ENCODE results near the gene ABLIM3. TPM values are rescaled to one million over a fixed set of nuclear protein-coding genes. Genes with fewer than 3 reads are reported as not detected.
"Not testable (repeated sequence)": the region's sequence is repeated elsewhere in the genome, so short reads cannot be mapped to it uniquely, and the experiment has no call there.

The ABLIM3 gene
- total RNA-seq, 2 donors from 2014 or later, result 0.14 to 0.19 TPM

DNA sequence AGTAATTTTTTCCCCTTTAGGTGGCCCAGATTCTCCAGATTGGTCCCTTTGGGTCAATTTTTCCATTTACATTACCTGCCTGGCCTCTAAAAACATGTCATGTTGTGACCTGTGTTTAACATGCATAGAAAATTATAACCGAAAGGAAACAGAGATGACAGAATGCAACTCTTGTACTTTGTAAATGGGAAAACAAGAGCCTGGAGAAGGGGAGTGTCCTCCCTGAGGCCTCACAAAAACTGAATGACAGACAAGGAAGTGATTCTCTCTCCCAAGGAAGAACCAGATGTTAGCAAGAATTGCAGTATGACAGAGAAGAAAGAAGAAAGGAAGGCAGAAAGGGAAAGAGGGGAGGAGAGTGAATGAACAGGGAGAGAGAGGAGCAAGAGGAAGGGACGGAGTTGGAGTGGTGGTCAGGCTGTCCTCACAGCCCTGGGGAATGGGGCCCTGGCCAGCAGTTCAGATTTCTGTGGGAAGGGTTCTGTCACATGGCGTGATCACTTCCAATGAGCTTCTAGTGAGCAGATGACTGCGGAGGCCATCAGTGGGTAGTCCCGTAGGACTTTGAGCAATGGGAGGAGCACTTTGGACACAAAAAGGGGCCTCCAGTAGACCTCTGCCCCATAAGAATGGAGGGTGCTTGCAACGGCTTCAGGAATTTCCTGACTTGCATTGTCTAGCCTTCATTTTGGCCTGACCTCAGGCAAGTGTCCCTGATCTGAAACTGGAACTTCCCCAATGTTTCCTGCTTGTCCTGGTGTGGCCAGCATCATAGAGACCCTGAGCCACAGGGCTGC, 31.6 kb downstream of the ABLIM3 start:
- H3K4me1 Mint-ChIP-seq (ENCODE audit: low read depth), result peaks cover 7% of the 10 kb centered on the region
- DNase-seq, result no peak
- no peak overlapping the region for H3K27ac Mint-ChIP-seq
- peak in 1 of 2 donors; percentile 26 for ATAC-seq (replicated peaks in 1 of 2)
- H3K36me3 Mint-ChIP-seq (ENCODE audit: insufficient read depth in 2 of 2), result no peaks in the 10 kb centered on the region
- H3K9me3 Mint-ChIP-seq, result no peaks in the 10 kb centered on the region
- H3K27me3 Mint-ChIP-seq (ENCODE audit: low read depth), result peaks cover 5% of the 10 kb centered on the region
- no peak overlapping the region for H3K4me3 Mint-ChIP-seq

DNA sequence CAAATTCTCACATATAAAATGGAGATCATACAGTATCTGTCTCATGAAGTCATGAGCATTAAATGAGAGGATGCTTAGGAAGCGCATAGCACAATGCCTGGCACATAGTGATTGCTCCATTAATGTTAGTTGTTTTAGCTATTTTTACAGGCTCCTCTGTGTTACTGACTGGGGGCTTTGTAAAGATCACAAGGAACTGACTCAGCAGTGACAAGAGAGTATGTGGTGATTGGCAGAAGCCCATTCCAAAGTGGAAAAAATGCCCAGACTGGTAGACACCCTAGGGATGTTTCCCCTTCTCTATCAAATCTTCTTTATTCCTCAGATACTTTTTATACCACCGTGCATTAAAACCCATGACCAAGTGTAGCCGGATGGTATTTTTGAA, 33.5 kb downstream of the ABLIM3 start:
- H3K4me3 Mint-ChIP-seq, result no peak overlapping the region
- H3K4me1 Mint-ChIP-seq (ENCODE audit: low read depth), result peaks cover 7% of the 10 kb centered on the region
- peaks cover 14% of the 10 kb centered on the region for H3K27me3 Mint-ChIP-seq (ENCODE audit: low read depth)
- DNase-seq (no peak), ATAC-seq (replicated peaks in 1 of 2) (no peak)
- no peak overlapping the region for H3K27ac Mint-ChIP-seq
- no peaks in the 10 kb centered on the region for H3K36me3 Mint-ChIP-seq (ENCODE audit: insufficient read depth in 2 of 2)
- no peaks in the 10 kb centered on the region for H3K9me3 Mint-ChIP-seq

DNA sequence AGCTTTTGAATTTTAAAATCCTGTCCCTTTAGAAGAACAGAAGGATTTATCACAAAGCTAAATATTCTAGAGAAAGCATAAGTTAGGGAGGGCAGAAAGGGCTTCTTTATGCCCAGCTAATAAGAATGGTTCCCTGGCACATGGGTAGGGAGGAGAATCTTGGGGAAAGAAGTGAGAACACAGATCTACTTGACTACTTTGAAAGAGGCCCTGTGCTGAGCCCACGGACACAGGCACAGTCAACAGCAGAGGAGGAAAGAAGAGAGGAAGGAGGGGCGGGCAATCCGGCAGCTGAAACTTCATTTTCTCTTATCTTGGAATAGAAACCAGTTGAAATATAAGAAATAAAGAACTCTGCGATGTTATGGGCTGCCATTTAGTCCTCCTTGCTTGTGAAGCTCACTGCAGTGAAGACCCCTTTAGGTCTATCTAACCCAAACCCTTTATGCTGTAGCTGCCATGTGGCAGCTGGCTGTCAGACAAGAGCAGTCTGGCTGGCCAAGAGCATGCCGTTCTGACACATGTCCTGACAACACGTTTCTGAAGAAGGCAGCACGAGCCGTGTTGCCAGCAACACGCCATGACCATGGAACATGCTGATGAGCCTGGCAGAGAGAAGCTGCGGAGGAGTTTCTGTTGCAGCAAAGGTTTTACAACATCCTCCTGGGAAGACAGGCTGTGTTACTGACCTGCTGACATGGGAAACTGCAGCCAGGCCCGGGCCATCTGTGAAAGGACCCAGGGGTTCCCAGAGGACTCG, 34.2 kb downstream of the ABLIM3 start:
- peaks cover 7% of the 10 kb centered on the region for H3K4me1 Mint-ChIP-seq (ENCODE audit: low read depth)
- H3K4me3 Mint-ChIP-seq, result no peak overlapping the region
- no peak for ATAC-seq (replicated peaks in 1 of 2)
- H3K9me3 Mint-ChIP-seq, result no peaks in the 10 kb centered on the region
- H3K27me3 Mint-ChIP-seq (ENCODE audit: low read depth), result peaks cover 15% of the 10 kb centered on the region
- H3K36me3 Mint-ChIP-seq (ENCODE audit: insufficient read depth in 2 of 2), result no peaks in the 10 kb centered on the region
- DNase-seq, result no peak
- no peak overlapping the region for H3K27ac Mint-ChIP-seq

DNA sequence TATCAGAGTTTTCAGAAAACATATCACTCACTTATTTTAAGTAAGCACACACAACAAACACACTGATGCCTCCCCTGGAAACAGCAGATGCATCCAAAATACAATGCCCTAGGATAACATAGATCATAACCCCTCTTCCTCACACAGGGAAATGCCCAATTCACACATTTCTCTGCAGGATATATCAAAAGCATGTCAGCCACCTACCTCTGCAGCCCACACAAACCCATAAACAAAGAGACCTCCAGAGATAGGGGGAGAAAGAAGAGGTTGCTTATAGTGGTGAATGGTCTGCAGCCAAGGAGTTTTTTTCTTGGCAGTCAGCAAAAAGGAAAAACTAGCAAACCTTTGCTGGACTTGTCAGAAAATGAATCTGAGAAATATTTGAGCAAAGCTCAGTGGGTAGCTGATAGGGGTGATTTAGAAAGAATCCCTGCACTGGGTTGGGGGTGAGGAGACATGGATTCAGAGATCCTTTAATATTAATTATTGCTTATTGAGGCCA, 36.1 kb downstream of the ABLIM3 start:
- no peaks in the 10 kb centered on the region for H3K9me3 Mint-ChIP-seq
- H3K4me3 Mint-ChIP-seq, result no peak overlapping the region
- peaks cover 19% of the 10 kb centered on the region for H3K27me3 Mint-ChIP-seq (ENCODE audit: low read depth)
- no peak for ATAC-seq (replicated peaks in 1 of 2)
- no peak overlapping the region for H3K27ac Mint-ChIP-seq
- no peaks in the 10 kb centered on the region for H3K36me3 Mint-ChIP-seq (ENCODE audit: insufficient read depth in 2 of 2)
- H3K4me1 Mint-ChIP-seq (ENCODE audit: low read depth), result peaks cover 6% of the 10 kb centered on the region
- DNase-seq, result no peak

DNA sequence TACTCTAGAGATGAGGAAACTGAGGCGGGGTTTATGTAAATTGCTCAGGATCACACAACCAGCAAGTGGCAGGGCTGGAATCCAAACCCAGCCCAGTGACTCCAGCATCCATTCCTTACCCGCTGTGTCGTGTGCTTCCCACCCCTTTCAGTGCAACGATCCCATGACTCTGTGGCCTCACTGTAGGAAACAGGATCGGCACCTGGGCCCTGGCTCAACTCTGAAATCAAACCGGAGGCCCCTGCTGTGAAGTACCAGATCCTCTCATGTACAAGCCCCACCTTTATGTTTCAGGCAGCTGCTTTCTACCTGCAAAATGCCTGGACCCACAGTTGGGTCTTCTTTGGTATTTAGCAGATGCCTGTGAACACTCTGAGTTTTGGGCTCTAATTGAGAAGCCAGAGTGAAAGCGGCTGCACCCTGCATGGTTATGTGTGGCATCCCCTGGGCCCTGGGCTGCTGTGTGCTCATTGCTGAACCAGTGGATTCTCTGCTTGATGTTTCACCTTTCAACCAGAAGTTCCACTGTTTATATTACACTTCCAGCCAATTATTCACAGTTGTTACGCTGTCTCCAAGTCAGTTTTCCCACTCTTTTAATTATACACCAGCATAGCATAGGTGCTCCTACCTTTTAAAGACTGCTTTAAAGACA, 36.7 kb downstream of the ABLIM3 start:
- peaks cover 19% of the 10 kb centered on the region for H3K27me3 Mint-ChIP-seq (ENCODE audit: low read depth)
- H3K36me3 Mint-ChIP-seq (ENCODE audit: insufficient read depth in 2 of 2), result no peaks in the 10 kb centered on the region
- no peak overlapping the region for H3K4me3 Mint-ChIP-seq
- H3K4me1 Mint-ChIP-seq (ENCODE audit: low read depth), result no peaks in the 10 kb centered on the region
- ATAC-seq (replicated peaks in 1 of 2) (no peak), DNase-seq (no peak)
- no peak overlapping the region for H3K27ac Mint-ChIP-seq
- H3K9me3 Mint-ChIP-seq, result no peaks in the 10 kb centered on the region

DNA sequence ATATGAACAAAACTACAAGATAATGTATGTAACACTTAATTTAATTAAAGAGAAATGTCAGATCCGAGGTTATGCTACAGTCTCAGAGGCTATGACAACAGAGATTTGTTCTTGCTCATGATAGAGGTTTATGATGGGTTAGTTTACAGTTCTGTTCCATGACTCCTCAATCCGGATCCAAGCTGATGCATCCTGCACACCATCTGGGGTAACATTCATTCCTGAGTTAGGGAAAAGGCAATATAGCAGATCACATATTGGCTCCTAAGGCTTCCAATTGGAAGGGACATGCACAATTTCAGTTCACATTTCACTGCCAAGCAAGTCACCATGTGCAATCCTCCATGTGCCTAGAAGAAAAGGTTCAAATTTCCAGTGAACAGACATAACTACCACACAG, 40.4 kb downstream of the ABLIM3 start:
- H3K27ac Mint-ChIP-seq, result no peak overlapping the region
- ATAC-seq (replicated peaks in 1 of 2) (no peak), DNase-seq (no peak)
- H3K4me3 Mint-ChIP-seq, result no peak overlapping the region
- H3K36me3 Mint-ChIP-seq (ENCODE audit: insufficient read depth in 2 of 2), result no peaks in the 10 kb centered on the region
- H3K9me3 Mint-ChIP-seq, result no peaks in the 10 kb centered on the region
- H3K27me3 Mint-ChIP-seq (ENCODE audit: low read depth), result peaks cover 37% of the 10 kb centered on the region
- no peaks in the 10 kb centered on the region for H3K4me1 Mint-ChIP-seq (ENCODE audit: low read depth)

DNA sequence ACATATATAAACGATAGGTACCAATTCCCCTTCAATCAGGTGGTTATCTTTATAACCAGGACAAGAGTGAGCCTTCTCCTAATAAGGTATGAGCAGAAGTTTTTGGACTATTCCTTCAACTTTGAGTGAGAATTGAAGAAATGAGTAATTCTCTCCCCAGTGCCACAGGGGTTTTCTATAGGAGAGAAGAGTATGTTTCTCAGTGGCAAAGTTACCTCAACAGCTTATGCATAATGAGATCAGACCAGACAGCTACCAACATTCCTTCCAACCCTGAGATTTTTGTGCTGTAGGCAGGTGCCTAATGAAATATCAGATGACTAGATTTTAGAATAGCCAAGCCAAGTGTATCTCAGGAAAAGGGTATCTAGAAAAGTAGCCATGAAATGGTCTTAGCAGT, 40.9 kb downstream of the ABLIM3 start:
- Mint-ChIP-seq H3K4me1 (ENCODE audit: low read depth) (no peaks in the 10 kb centered on the region), H3K9me3 (no peaks in the 10 kb centered on the region), H3K27ac (no peak overlapping the region), H3K36me3 (ENCODE audit: insufficient read depth in 2 of 2) (no peaks in the 10 kb centered on the region), H3K27me3 (ENCODE audit: low read depth) (peaks cover 37% of the 10 kb centered on the region), H3K4me3 (no peak overlapping the region)
- ATAC-seq (replicated peaks in 1 of 2) (no peak), DNase-seq (no peak)

DNA sequence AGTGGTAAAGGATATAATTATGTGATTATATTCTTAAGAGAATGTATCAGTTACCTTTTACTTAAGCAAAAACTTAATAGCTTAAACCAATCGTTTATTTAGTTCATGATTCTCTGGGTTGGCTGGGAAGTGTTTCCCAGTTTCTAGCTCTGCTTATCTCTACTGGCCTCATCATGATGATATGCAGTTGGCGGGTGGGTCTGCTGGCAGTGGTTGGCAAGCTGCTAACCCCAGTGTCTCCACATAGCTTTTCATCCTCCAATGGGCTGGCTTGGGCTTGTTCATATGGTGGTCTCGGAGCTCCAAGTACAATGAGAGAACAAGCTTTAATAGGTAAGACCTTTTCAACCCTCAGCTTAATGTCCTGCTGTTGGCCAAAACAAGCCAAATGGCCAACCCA, 43.8 kb downstream of the ABLIM3 start:
- ATAC-seq (replicated peaks in 1 of 2) (no peak), DNase-seq (no peak)
- H3K27me3 Mint-ChIP-seq (ENCODE audit: low read depth), result peaks cover 28% of the 10 kb centered on the region
- H3K4me3 Mint-ChIP-seq, result no peak overlapping the region
- no peaks in the 10 kb centered on the region for H3K9me3 Mint-ChIP-seq
- H3K4me1 Mint-ChIP-seq (ENCODE audit: low read depth), result peaks cover 4% of the 10 kb centered on the region
- no peak overlapping the region for H3K27ac Mint-ChIP-seq
- H3K36me3 Mint-ChIP-seq (ENCODE audit: insufficient read depth in 2 of 2), result no peaks in the 10 kb centered on the region

DNA sequence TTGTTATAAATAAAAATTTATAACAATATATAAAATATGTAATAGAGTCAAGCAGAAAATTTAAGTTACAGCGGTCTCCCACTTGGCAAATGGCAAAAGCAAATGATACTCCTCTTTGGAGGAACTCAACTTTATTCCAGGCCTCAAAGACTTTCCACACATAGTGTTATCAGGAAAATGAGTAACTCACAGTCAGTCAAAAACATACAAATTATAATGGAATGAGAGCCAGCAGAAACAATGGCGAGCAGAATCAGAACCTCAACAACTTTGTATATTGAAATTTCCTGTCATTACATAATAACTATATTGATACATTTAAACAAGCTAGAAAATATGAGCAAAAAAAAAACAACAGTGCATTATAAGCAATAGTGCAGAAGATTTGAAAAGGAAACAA, 45.2 kb downstream of the ABLIM3 start:
- H3K27ac Mint-ChIP-seq, result no peak overlapping the region
- ATAC-seq (replicated peaks in 1 of 2) (no peak), DNase-seq (no peak)
- no peaks in the 10 kb centered on the region for H3K9me3 Mint-ChIP-seq
- H3K36me3 Mint-ChIP-seq (ENCODE audit: insufficient read depth in 2 of 2), result no peaks in the 10 kb centered on the region
- peaks cover 4% of the 10 kb centered on the region for H3K4me1 Mint-ChIP-seq (ENCODE audit: low read depth)
- peaks cover 18% of the 10 kb centered on the region for H3K27me3 Mint-ChIP-seq (ENCODE audit: low read depth)
- H3K4me3 Mint-ChIP-seq, result no peak overlapping the region

DNA sequence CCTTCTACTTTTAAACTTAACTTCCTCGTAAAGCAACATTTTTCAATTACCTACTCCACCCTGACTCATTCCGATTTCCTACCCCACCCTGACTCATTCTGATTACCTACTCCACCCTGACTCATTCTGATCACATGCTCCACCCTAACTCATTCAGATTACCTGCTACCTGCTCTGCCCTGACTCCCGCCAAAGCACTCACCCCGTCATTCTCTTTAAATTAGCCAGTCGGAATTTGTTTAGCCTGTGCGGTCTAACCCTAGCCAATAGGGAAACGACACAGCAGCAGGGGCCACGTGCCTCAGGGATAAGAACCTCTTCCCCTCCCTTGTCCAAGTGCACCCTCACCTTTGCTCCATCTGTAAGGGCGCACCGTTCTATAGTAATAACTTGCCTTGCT, 46.3 kb downstream of the ABLIM3 start:
- DNase-seq; H3K4me3 Mint-ChIP-seq; H3K9me3 Mint-ChIP-seq; H3K27ac Mint-ChIP-seq; H3K4me1 Mint-ChIP-seq (ENCODE audit: low read depth); ATAC-seq (replicated peaks in 1 of 2); H3K36me3 Mint-ChIP-seq (ENCODE audit: insufficient read depth in 2 of 2): not testable (repeated sequence)
- H3K27me3 Mint-ChIP-seq (ENCODE audit: low read depth), result peaks cover 18% of the 10 kb centered on the region

DNA sequence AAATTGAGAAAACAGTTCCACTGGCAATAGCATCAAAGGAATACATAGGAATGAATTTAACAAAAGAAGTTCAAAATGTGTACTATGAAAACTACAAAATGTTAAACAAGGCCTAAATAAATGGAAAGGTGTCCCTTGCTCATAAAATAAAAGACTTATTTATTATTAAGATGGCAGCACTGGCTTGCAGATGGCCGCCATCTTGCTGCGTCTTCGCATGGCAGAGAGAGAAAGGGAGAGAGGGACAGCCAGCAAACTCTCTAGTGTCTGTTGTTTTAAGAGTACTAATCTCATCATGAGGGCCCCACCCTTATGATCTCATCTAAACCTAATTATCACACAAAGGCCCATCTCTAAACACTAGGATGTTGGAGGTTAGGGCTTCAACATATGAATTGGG, 47.1 kb downstream of the ABLIM3 start:
- H3K4me1 Mint-ChIP-seq (ENCODE audit: low read depth), result peaks cover 4% of the 10 kb centered on the region
- ATAC-seq (replicated peaks in 1 of 2) (no peak), DNase-seq (no peak)
- peaks cover 16% of the 10 kb centered on the region for H3K27me3 Mint-ChIP-seq (ENCODE audit: low read depth)
- H3K36me3 Mint-ChIP-seq (ENCODE audit: insufficient read depth in 2 of 2), result no peaks in the 10 kb centered on the region
- H3K4me3 Mint-ChIP-seq, result no peak overlapping the region
- no peak overlapping the region for H3K27ac Mint-ChIP-seq
- H3K9me3 Mint-ChIP-seq, result no peaks in the 10 kb centered on the region

DNA sequence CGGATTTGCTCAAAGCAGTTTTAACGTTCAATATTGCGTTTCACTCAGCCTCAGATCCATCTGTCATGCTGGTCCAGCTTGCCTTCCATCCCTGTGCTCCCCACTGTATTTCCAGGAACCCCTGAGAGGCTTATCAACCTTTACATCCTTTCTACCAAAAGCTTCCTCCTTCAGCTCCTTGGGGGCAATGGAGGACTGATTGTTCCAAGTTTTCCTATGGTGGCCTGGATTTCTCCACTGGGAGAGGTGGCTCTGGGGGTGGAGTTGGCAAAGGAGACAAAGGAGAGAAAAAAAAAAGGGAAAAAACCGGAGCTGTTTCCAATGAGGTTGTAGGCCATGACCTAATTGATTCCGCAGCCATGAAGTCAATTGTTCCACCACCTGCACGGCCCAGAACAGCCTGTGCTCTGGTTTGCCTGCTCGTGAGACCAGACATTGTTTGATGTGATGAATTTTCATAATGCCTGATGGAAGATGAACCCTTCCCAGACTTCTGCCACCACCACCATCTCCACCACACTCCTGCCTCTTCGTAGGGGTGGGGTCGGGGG, 54.1 kb downstream of the ABLIM3 start:
- Mint-ChIP-seq H3K27ac (no peak overlapping the region), H3K27me3 (ENCODE audit: low read depth) (no peaks in the 10 kb centered on the region), H3K4me1 (ENCODE audit: low read depth) (no peaks in the 10 kb centered on the region), H3K4me3 (no peak overlapping the region), H3K36me3 (ENCODE audit: insufficient read depth in 2 of 2) (no peaks in the 10 kb centered on the region), H3K9me3 (no peaks in the 10 kb centered on the region)
- no peak for DNase-seq
- ATAC-seq (replicated peaks in 1 of 2), result no peak

DNA sequence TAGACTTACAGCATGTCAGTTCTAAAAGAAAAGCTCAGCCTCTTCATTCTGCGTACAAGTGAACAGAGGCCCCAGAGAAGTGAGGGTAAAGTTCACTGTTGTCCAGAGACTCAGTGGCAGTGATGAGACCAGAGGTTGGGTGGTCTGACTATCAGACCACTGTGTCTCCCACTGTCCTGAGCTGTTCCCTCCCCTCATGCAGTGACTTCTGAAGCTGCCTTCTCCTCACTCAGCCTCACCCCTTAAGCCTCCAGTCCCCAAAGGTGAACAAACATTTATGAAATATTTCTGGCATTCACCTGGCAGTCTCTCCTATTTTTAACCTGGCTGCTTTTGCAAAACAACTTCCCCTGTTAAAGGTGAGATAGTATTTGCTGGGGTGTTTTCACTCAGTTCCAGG, 54.7 kb downstream of the ABLIM3 start:
- DNase-seq (no peak), ATAC-seq (replicated peaks in 1 of 2) (no peak)
- no peak overlapping the region for H3K27ac Mint-ChIP-seq
- H3K4me3 Mint-ChIP-seq, result no peak overlapping the region
- H3K36me3 Mint-ChIP-seq (ENCODE audit: insufficient read depth in 2 of 2), result no peaks in the 10 kb centered on the region
- H3K27me3 Mint-ChIP-seq (ENCODE audit: low read depth), result no peaks in the 10 kb centered on the region
- H3K4me1 Mint-ChIP-seq (ENCODE audit: low read depth), result no peaks in the 10 kb centered on the region
- no peaks in the 10 kb centered on the region for H3K9me3 Mint-ChIP-seq
